Measurements from ENCODE around the gene ANKRD26. TPM values are rescaled to one million over a fixed set of nuclear protein-coding genes. Genes with fewer than 3 reads are reported as not detected.

Gene ANKRD26
- total and polyA plus RNA-seq, 2 donors from 2014 or later, result 1.9 to 9.3 TPM

GRCh38 chr10:26959841-26960240 lies 140.5 kb downstream of the ANKRD26 start:
- no peak for DNase-seq
- intact Hi-C loops (cut with DNase I), result no loop called here

More at GRCh38 chr10:26959841-26960240, 140.5 kb downstream of the ANKRD26 start:
- FAIRE-seq, result no peak
- TF ChIP-seq CTCF (IDR thresholded peaks at IDR 0.05; ENCODE audit: borderline replicate concordance, extremely low read depth, insufficient read depth), result no peak
- no peaks in the 10 kb centered on the region for H3K36me3 ChIP-seq (ENCODE audit: control insufficient read depth in 2 of 3, insufficient read depth in 3 of 3, low read length in 3 of 3)
- H3K27me3 ChIP-seq (ENCODE audit: control insufficient read depth, insufficient read depth, low read length), result no peaks in the 10 kb centered on the region
- H3K9ac ChIP-seq (ENCODE audit: low read length in 3 of 3), result no peak overlapping the region
- no peaks in the 10 kb centered on the region for H3K9me3 ChIP-seq (ENCODE audit: control insufficient read depth in 2 of 3, insufficient read depth in 1 of 3, low read length in 3 of 3)
- H3K27ac ChIP-seq (ENCODE audit: low read depth in 2 of 2, low read length in 2 of 2), result no peak overlapping the region
- H3K4me3 ChIP-seq (ENCODE audit: low read length in 3 of 3), result no peak overlapping the region
- H3K4me1 ChIP-seq (ENCODE audit: control insufficient read depth in 2 of 3, insufficient read depth in 2 of 3, low read depth in 1 of 3, low read length in 3 of 3), result no peaks in the 10 kb centered on the region

Other genes starting within 250 kb of the ANKRD26 start
- 54.1 TPM for gene ABI1, start 239.5 kb downstream of the ANKRD26 start, total RNA-seq
- 25.7 TPM for gene ABI1, start 239.5 kb downstream of the ANKRD26 start, polyA plus RNA-seq (ENCODE audit: insufficient read depth, low read depth, low replicate concordance)
- gene YME1L1, start 53.9 kb upstream of the ANKRD26 start, total RNA-seq, result 88.5 TPM
- gene YME1L1, start 53.9 kb upstream of the ANKRD26 start, polyA plus RNA-seq (ENCODE audit: insufficient read depth, low read depth, low replicate concordance), result 36.0 TPM
- gene MASTL, start 54.9 kb upstream of the ANKRD26 start, total RNA-seq, result 10.3 TPM
- gene MASTL, start 54.9 kb upstream of the ANKRD26 start, polyA plus RNA-seq (ENCODE audit: insufficient read depth, low read depth, low replicate concordance), result 2.6 TPM
- gene ACBD5, start 140.3 kb upstream of the ANKRD26 start, total RNA-seq, result 32.6 TPM
- gene ACBD5, start 140.3 kb upstream of the ANKRD26 start, polyA plus RNA-seq (ENCODE audit: insufficient read depth, low read depth, low replicate concordance), result 22.5 TPM